SIG-M5 treated with dmso at 0.1 percent for 504 hours (cell line): ENCODE data around the gene S1PR1.
"Not testable (repeated sequence)": the region's sequence is repeated elsewhere in the genome, so short reads cannot be mapped to it uniquely, and the experiment has no call there.

ENCODE experiments used
- DNase-seq: peaks from one replicate; lab custom pipeline; 2025; ENCODE audit not compliant: unreplicated experiment; lab: John Stamatoyannopoulos, UW

The S1PR1 gene

GRCh38 chr1:101236516-101237228 is at the start of gene S1PR1:
S1PR1 (plus strand) TSS chr1:101237019; CDS start chr1:101238985, 1,966 bp downstream.
- no peak for DNase-seq

GRCh38 chr1:101187297-101187696 is 49.5 kb upstream of the S1PR1 start:
- DNase-seq: no peak

GRCh38 chr1:101188331-101188730 is 48.5 kb upstream of the S1PR1 start:
- no peak for DNase-seq

- DNase-seq: not testable (repeated sequence)
Observed at GRCh38 chr1:101188968-101189367, 47.9 kb upstream of the S1PR1 start.

GRCh38 chr1:101190441-101190840 is 46.4 kb upstream of the S1PR1 start:
- no peak for DNase-seq

GRCh38 chr1:101191049-101191448 is 45.8 kb upstream of the S1PR1 start:
- no peak for DNase-seq

GRCh38 chr1:101193733-101194169 is 43.1 kb upstream of the S1PR1 start:
- no peak for DNase-seq

- DNase-seq: no peak
Observed at GRCh38 chr1:101194746-101195145, 42.1 kb upstream of the S1PR1 start.

GRCh38 chr1:101196668-101197067 is 40.2 kb upstream of the S1PR1 start:
- DNase-seq: no peak

- DNase-seq: no peak
Observed at GRCh38 chr1:101198842-101199636, 37.8 kb upstream of the S1PR1 start.

- no peak for DNase-seq
Observed at GRCh38 chr1:101199637-101199982, 37.2 kb upstream of the S1PR1 start.

- no peak for DNase-seq
Observed at GRCh38 chr1:101200513-101200912, 36.3 kb upstream of the S1PR1 start.

- no peak for DNase-seq
Observed at GRCh38 chr1:101203820-101204540, 32.8 kb upstream of the S1PR1 start.

GRCh38 chr1:101205457-101205856 is 31.4 kb upstream of the S1PR1 start:
- no peak for DNase-seq

- not testable (repeated sequence) for DNase-seq
Observed at GRCh38 chr1:101206139-101206538, 30.7 kb upstream of the S1PR1 start.

- not testable (repeated sequence) for DNase-seq
Observed at GRCh38 chr1:101207271-101207670, 29.5 kb upstream of the S1PR1 start.

- DNase-seq: no peak
Observed at GRCh38 chr1:101207891-101208290, 28.9 kb upstream of the S1PR1 start.

GRCh38 chr1:101215363-101216011 is 21.3 kb upstream of the S1PR1 start:
- no peak for DNase-seq

- DNase-seq: no peak
Observed at GRCh38 chr1:101216623-101217022, 20.2 kb upstream of the S1PR1 start.

GRCh38 chr1:101217148-101217547 is 19.7 kb upstream of the S1PR1 start:
- DNase-seq: no peak

- DNase-seq: not testable (repeated sequence)
Observed at GRCh38 chr1:101218968-101219367, 17.9 kb upstream of the S1PR1 start.
